Fibroblast of lung (primary cell): ENCODE measurements around the gene HAUS8.

Source experiments
- CTCF ChIP-seq, 2 donors: IDR thresholded peaks in 1 of 2; conservative IDR thresholded peaks in 1 of 2; 1 replicate in 1 of 2; 2 replicates in 1 of 2; pipeline ENCODE4 v1.5.1; 2011 to 2012; ENCODE audit warnings: low read length in 2 of 2, control low read depth in 1 of 2, inconsistent platforms in 1 of 2, low read depth in 1 of 2, mild to moderate bottlenecking in 1 of 2
- EZH2 ChIP-seq: IDR thresholded peaks from 2 replicates; pipeline ENCODE4 v1.5.1; 2012; ENCODE audit warnings: low read length, control low read depth, mild to moderate bottlenecking; ENCODE audit errors: missing control alignments

- no peak for TF ChIP-seq CTCF (conservative IDR thresholded peaks at IDR 0.05 in 1 of 2, IDR thresholded peaks at IDR 0.05 in 1 of 2; ENCODE audit: low read depth in 1 of 2, low read length in 2 of 2)
- no peak for TF ChIP-seq EZH2
These were observed 618 bp downstream of the HAUS8 start for GRCh38 chr19:17074634-17075034.
